HG02571 (cell line): ENCODE results near the gene MYL9.
"Not testable (repeated sequence)": the region's sequence is repeated elsewhere in the genome, so short reads cannot be mapped to it uniquely, and the experiment has no call there.

Source experiments
- ATAC-seq: cut with Tn5 transposase; IDR thresholded peaks from one replicate; pipeline ENCODE4 v1.9.1; 2021; ENCODE audit warnings: mild to moderate bottlenecking, moderate library complexity; ENCODE audit not compliant: unreplicated experiment

MYL9 gene

DNA sequence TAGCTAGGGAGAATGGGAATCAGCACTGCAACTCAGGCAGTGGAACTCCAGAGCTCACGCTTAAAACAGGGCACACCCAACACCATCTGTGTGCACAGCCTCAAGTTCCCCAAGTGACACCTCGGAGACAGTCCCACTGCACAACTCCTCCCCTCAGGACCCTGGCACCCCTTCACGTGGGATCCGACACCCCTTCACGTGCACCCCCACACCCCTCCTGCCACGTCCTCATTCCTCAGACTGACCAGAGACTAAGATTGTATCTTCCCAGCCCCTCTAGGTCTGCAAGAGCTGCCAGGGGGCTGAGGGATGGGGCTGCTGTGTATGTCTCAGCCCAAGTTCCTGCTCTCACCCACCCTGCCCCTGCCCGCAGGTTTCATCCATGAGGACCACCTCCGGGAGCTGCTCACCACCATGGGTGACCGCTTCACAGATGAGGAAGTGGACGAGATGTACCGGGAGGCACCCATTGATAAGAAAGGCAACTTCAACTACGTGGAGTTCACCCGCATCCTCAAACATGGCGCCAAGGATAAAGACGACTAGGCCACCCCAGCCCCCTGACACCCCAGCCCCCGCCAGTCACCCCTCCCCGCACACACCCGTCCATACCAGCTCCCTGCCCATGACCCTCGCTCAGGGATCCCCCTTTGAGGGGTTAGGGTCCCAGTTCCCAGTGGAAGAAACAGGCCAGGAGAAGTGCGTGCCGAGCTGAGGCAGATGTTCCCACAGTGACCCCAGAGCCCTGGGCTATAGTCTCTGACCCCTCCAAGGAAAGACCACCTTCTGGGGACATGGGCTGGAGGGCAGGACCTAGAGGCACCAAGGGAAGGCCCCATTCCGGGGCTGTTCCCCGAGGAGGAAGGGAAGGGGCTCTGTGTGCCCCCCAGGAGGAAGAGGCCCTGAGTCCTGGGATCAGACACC is 7.6 kb downstream of the MYL9 start:
- no peak for ATAC-seq

GRCh38 chr20:36549628-36549941 is 8.3 kb downstream of the MYL9 start:
- no peak for ATAC-seq

DNA sequence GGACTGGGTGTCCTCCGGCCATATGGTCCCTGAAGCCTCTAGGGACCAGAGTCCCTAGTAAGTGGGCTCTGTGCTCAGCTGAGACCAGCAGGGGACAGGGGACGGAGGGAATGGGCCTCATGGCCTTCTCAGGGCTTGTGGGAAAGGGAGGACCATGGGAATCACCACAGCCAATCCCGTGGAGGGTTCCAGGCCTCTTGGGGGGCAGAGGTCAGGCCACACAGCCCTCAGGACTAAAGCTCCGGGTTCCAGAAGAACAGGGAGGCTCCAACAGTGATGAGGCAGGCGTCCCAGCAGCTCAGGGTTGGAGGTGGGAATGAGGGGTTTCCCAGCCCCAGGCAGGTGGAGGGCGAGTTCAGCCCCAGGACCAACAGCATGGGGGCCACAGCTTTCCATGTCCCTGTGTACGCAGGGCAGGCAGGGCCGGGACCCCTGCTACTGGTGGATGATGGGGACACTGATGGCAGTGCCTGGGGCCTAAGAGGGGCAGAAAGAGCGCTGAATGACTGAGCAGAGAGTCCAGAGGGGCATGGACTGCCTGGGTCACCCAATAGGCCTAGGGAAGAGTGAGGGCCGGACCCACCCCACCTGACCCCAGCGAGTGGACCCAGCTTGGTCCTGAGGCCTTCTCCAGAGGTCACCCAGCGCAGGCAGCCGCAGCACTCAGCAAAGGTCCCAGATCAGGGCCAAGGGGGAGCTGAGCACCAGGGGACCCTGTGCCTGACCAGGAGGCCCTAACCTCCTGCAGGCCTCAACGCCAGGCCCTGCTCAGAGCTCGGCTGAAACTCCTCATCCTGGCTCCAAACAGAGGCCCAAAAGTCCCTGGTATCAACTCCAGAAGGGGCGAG is 8.8 kb downstream of the MYL9 start:
- no peak for ATAC-seq

DNA sequence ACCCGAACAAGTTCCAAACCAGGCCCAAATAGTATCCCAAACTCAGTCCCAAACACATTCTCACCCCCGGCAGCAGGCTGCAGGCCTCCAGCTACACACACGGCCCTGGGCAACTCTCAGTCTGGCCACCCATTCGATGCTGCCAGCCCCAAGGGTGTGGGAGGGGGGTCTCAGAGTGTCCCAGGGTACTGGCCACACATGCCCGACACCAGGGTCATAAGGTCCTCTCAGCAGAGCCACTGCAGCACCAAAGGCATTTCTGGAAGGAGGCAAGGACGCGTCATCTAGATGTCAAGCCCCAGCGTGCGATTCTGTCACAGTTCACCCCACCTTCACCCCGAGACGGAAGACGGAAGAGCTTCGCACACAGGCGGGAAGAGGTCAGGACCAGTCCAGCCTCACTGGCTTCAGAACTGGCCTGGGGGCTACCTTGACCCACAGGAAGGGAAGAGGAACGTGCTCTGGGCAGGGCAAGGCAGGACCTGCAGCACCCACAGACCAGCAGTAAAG is 9.5 kb downstream of the MYL9 start:
- ATAC-seq = no peak

- ATAC-seq = no peak
These were observed 13.9 kb downstream of the MYL9 start for GRCh38 chr20:36555248-36555647.

DNA sequence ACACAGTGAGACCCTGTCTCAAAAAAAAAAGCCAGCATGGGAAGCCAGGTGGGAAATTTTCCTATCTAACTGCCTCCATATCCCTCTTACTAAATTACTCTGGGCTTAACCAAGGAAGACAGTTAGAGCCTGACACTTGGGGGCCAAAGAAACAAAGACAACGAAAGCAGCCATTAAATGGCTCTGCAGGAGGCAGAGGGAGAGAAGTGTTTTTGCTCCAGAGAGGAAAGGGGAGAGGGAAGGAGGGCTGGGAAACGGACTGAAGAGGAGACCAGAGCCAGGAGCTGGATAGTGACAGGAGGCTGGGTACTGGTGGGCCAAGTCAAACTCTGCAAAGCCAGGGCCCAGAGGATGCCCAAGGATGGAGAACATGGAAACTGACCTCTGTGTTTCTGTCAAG is 21.4 kb downstream of the MYL9 start:
- no peak for ATAC-seq

DNA sequence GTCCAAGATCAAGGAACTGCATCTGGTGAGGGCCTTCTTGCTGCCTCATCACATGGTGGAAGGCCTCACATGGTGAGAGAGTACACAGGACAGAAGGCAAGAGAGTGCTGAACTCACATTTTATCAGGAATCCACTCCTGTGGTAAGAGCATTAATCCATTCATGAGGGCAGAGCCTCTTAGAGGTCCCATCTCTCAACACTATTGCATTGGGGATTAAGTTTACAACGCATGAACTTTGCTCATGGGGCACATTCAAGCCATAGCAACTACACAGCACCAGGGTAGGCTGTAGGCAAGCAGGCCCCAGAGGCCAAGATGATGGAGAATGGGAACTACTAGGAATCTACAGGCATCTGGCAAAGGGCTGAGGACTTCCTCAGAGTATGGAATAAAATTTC is 22.1 kb downstream of the MYL9 start:
- no peak for ATAC-seq

- ATAC-seq = not testable (repeated sequence)
These were observed 22.9 kb downstream of the MYL9 start for GRCh38 chr20:36564078-36564725.

- not testable (repeated sequence) for ATAC-seq
These were observed 23.4 kb downstream of the MYL9 start for GRCh38 chr20:36564726-36565121.

GRCh38 chr20:36565520-36565919 is 24.2 kb downstream of the MYL9 start:
- ATAC-seq = no peak

GRCh38 chr20:36569847-36570429 is 28.6 kb downstream of the MYL9 start:
- no peak for ATAC-seq

DNA sequence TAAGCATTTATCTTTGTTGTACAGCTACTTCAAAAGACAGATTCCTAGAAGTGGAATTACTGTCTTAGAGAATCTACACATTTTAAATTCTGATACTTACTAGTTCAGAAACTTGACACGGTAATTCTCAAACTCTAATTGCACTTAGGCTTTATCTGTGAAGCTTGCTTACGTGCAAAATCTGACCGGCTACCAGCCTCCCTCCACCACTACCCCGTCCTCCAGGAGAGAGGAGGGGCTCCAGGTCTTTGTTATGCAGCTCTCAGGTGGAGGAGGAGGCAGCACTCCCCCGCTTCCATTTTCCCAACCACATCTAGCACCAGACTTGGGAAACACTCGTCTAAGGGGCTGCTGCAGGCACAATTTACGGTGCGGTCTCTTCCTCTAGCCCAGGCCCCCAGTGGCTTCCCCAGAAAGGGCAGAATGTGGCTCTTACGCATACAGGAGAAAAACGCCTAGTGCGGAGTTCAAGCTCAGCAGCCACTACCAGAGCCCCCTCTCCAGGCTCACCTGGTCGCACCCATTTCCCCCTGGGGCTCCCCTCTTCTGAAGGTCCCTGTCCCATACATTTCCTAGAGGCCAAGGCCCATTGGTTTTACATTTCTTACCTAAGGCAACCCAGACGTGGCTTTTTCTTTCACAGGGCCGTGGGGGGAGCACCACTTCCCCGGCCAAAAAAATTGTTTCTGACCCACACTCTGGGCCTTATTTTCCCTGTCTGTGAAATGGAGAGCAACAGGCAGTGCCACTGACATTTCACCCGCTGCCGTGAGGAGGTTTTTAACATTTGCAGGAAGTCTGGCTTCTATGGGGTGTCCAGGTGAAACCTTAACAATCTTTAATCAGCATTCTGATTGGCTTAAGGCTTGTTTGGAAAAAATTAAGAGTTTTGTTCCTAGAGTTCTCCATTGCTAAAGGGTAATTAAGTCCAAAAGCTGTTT is 30.5 kb downstream of the MYL9 start:
- ATAC-seq = no peak

DNA sequence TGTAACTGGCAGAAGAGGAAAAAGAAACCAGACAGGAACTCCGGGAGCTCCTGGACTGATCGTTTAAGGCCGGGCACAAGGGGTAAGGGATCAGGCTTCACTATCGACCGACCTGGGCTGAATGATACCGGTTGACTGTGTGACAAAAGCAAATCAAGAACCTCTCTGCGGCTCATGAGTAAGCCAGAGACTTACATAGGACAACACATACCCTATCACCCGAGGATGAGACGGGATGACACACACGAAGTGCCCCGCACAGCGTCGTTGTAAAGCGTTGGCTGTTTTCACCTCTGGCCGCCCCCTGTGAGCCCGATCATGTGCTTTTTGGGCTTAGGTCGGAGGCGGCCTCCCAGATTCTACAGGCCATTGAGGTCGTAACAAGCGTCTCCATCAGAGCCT is 31.4 kb downstream of the MYL9 start:
- peak; percentile 15 for ATAC-seq

- peak; percentile 51 for ATAC-seq
These were observed 31.9 kb downstream of the MYL9 start, which contains the start of gene TGIF2 for GRCh38 chr20:36573103-36573797. Gene TGIF2, plus strand, starts transcription at chr20:36573597. Its CDS starts 5,178 bp downstream, at chr20:36578775.

GRCh38 chr20:36573798-36574365 is 32.6 kb downstream of the MYL9 start:
- no peak for ATAC-seq

- ATAC-seq = no peak
These were observed 33.2 kb downstream of the MYL9 start for GRCh38 chr20:36574366-36575135.

GRCh38 chr20:36576081-36576445 is 34.7 kb downstream of the MYL9 start:
- no peak for ATAC-seq
